ENCODE results near the gene CCSER2.
A peak's percentile ranks its signal among the peaks of the same experiment; 100 is the strongest.

The CCSER2 gene

DNA sequence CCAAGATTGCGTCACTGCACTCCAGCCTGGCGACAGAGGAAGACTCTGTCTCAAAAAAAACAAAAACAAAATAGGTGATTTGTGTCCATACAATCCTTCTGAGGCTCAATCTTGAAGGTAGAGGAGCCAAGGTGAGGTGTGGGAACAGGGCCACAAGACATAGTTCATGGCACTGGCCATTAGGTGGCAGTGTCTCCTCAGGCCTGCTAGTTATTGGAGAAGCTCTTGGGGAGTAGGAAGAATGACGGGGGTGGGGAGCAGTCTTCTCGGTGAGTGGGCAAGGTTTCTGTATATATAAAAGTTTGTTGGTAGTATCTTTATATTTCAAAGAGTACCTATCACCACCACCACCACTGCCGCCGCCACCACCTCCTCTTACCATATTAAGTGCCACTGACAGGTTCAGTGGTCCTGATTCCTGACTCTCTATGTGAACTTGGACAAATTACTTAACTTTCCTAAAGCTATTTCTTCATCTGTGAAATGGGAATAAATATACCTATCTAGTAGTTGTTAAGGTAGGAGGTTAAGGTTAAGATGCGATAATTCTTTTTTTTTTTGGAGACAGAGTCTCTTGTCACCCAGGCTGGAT is 24.0 kb downstream of the CCSER2 start:
- no peak for FAIRE-seq

DNA sequence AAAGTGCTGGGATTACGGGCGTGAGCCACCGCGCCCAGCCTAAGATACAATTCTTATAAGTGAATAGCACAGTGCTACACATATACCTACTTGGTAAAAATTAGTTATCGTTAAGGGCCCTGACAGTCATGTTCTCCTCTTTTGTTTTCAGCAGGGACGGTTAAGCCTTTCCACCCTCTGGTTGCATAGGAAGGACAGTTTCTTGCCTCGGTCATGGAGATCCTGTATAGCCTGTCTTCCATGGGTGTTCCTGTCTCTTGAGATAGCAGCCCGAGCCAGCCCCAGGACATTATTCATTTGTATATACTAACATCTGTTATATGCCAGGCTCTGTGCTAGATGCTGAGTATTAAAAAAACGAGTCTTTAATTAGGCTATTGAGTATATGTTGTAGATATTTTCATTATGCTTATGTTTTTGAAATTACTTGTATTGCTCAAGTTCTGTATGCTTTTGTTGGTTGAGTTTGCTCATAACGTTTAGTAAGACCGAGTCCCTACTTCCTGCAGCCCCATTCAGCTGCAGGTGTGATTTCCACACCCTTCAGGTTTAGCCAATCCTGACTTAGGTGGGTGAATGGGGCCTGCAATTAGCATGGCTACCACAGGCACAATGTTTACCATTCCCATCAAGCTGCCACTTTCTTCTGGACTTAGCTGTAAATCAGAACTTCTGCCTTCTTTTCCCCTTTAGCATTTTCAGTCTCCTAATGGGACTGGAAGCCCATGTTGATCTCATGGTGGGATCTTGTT is 24.8 kb downstream of the CCSER2 start:
- FAIRE-seq, result no peak

DNA sequence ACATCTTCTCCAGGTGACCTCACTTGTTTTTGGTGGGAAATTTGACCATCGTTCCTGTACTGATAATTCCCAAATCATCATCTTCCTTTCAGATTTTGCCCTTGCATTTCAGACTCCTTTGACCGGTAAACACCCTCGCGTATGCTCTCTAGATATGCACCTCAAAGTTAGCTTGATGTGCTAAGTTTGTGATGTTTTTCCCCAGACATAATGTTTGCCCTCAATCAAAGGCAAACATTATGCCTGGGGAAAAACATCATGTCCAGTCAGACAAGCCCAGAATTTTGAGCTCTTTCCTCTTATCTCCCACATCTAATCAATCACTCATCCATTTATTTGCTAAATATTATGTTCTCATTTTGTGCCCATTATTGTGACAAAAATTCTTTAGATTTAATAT is 26.2 kb downstream of the CCSER2 start:
- FAIRE-seq, result no peak

DNA sequence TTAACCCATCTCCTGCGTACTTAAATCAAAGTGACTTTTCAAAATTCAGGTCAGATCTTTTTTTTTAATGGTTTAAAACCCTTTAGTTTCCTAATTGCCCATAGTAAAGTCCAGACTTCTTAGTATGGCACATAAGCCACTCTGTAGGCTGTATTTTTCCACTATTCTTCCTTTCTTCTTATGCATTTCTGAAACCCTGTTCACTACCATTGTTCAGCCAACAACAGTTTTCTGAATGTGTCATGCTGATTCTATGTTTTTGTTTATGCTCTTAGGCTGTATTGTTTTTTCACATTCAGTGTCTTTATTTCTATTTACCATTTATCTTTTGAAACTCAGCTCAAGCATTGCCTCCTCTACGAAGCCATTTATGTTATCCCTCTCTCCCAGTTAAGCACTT is 26.7 kb downstream of the CCSER2 start:
- FAIRE-seq, result no peak

DNA sequence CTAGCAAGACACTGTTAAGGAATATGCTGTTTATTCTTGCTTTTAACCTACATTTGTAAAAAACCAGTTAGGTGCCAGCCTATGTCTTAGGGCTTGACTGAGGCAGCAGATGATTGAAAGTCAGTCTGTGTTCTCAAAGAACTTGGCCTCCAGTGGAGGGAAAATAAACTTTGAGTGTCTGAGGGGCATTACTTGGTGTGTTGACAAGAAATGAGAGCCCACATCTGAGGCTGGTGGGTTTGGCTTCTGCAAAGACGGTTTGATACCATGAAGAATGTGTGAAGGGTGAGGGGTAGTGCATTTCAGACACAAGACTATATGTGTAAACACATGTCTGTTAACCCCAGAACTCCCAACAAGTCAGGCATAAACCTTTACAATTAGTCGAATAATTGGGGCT is 28.5 kb downstream of the CCSER2 start:
- FAIRE-seq, result no peak

DNA sequence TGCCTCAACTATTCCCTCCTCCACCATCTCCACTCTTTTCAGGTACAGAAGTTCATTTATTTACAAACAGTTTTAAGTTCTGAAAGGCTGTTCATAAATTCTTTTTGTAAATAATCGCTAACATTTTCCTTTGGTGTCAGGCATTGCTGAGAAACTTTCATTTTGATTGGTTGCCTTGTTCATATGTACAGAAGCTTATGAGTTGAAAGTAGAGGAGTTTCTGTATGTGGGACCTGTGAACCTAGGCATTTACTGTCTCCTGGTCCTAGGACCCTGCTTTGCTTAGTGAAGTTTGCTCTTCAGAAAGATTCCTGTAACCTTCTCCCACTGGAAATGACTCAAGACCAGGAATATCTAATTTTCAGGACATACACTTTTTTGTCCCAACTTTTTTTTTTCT is 30.4 kb downstream of the CCSER2 start:
- FAIRE-seq, result no peak

DNA sequence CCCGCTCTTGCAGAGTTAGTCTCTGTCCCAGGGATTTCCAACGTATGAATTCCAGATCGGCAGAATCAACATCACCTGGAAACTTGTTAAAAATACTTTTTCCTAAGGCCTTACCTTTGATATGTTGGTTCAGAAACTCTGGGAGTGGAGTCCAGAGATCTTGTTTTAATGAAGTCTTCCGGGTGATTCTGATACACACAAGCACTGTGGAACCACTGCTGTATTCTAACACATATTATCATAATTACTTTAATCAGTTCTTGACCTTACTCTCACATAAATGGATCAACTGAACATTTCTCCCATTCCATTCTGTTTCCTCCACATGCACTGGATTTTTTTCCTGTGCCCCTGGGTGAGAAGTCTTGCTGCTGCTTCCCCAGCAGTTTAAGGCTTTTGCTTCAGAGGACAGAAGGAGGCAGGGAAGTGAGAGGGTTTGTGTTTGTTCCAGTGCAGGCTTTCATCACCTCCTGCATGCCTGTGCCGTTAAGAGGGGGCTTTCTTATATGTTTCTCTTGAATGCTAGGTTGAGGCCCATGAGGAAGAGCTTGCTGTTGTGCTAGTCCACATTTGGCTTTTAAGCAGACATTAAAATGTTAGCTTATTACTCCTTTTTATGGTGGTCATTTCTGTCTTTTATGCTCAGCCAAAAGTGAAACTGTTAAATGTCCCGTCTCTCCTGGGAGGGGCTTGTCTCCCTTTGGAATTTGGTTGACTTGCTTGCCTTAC is 32.4 kb downstream of the CCSER2 start:
- FAIRE-seq, result no peak

DNA sequence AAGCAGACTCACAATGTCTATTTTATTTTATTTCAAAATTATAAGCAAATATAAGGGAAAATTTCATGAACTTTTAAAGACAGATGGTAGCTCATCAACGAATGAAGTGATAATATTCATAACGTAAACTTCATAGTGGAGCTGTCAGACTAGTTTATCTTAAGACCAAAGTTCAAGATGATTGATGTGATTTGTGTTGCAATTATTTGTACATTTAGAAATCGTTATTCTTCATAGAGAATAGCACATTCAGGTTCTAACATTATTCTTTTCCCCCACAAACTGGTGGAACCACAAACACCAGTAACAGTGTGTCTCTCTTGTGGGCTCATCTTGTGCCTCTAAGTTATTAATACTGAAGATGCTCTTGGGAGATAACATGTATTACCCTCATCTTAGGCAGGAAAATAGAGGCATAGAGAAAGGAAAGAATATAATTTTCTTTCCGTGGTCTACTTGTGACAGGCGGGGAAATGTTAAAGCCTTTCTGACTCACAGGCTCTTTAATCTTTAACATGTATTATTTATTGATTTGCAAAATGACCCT is 37.0 kb downstream of the CCSER2 start:
- no peak for FAIRE-seq

DNA sequence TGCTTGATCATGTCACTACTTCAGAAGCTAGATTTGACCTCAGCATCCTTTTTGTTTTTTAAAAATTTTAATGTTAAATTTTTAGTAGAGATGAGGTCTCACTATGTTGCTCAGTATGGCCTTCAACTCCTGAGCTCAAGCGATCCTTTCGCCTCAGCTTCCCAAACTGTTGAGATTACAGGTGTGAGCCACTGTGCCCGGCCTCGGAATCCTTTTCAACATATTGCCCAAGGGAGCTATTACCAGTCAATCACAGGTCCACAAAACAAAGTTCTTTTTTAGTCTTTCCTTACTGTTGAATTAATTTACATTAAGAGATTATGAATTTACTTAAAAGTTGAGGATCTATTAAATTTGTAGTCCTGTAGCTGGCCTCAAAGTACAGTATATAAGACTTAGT is 37.7 kb downstream of the CCSER2 start:
- no peak for FAIRE-seq

DNA sequence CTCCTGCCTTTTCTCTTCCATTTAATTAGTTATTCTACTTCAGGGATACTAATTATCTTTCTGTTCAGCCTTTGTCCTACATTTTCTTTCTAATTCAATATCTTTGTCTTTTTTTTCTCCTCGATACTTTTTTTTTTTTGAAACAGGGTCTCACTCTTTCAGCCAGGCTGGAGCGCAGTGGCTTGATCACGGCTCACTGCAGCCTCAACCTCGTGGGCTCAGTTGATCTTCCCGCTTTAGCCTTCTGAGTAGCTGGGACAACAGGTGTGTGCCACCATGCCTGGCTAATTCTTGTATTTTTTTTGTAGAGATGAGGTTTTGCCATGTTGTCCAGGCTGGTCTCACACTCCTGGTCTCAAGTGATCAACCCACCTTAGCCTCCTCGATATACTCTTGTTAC is 38.9 kb downstream of the CCSER2 start:
- no peak for FAIRE-seq

DNA sequence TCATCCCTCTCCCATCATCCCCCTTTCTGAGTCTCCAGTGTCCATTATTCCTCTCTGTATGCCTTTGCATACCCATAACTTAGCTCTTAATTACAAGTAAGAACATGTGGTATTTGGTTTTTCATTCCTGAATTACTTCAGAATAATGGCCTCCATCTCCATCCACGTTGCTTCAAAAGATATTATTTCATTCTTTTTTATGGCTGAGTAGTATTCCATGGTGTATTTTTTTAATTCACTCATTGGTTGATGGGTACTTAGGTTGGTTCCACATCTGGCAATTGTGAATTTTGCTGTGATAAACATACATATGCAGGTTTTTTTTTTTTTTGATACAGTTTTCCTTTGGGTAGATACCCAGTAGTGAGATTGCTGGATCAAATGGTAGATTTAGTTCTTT is 40.4 kb downstream of the CCSER2 start:
- FAIRE-seq, result no peak

DNA sequence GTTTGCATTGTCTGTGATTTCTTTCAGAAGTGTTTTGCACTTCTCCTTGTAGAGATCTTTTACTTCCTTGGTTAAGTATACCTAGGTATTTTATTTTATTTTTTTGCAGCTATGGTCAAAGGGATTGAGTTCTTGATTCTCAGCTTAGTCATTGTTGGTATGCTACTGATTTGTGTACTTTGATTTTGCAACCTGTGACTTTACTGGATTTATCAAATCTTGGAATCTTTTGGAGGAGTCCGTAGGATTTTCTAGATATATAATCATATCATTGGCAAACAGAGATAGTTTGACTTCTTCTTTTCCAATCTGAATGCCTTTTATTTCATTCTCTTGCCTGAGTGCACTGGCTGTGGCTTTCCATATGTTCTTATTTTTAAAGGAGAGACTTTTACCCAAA is 41.9 kb downstream of the CCSER2 start:
- FAIRE-seq, result no peak

DNA sequence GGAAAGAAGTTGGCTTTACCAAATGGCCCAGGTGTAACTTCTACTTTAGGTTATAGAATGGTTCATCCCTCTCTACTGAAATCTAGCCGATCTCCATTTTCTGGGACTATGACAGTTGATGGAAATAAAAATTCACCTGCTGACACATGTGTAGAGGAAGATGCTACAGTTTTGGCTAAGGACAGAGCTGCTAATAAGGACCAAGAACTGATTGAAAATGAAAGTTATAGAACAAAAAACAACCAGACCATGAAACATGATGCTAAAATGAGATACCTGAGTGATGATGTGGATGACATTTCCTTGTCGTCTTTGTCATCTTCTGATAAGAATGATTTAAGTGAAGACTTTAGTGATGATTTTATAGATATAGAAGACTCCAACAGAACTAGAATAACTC is 43.6 kb downstream of the CCSER2 start:
- no peak for FAIRE-seq

DNA sequence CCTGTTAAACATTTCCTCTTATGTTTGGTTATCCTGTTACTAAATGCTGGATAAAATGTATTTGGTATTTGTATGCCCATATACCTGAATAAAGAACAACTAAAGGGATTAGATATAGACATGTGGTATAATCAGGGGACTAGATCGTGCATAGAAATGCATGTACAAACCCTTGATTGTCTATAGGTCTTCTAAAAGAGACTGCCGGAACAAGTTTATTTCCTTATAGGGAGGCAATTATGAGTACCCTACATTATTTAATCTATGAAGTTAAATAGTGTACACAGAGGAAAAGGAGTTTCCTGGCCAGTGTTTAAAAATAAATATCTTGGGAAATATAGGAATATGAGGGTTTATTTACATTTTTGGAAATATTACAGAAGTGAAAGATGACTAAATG is 44.6 kb downstream of the CCSER2 start:
- FAIRE-seq, result no peak

DNA sequence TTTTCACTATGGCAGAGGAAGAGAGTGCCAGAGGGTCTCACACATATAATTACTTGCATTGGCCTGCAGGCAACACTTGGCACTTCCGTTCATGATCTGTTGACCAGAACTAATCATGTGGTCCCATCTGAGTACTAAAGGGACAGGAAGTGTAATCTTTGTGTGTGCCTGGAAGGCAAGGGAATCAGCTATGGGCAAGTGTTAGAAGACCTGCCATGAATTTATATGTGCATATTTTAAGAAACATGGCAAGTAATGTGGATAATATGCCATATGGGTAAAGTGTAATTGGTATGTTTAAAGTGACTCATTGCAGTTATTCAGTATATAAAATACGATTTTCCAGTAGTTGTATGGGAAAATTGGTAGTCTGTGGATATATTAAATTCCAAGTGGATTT is 46.1 kb downstream of the CCSER2 start:
- FAIRE-seq, result no peak

DNA sequence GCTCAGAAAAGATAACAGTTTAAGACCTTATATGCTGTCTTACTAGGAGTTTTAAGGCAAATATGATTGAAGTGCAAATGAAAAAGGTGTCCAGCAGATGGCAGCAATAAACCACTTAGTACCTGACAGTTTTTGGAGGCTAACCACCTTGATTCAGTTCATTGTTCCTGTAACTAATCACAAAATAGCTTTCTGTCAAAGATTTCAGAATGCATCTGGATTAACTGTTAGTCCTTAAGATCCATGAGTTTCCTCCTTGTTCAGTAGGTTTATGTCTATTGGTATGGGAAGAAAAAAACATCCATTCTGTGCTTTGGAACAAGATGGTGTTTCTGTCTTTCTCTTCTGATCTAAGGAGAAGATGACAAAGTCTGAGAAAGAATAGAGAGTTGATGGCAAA is 46.6 kb downstream of the CCSER2 start:
- FAIRE-seq, result peak; percentile 78

DNA sequence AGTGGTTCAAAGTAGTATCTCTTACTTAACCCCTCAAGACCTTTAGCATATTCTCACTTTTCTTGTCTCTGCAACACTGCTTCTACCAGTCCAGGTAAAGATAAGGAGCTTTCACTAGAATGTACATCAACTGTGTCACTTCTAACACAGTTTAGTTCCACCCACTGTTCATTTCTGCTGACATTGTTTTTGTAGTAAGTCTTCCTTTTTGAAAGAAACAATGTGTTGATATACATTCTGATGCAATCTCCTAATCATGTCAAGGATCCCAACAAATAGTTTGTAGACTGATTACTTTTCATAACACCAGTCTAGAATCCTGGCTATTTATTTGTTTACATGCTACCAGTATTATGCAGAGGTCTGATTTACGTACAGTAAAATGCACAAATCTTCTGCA is 47.5 kb downstream of the CCSER2 start:
- no peak for FAIRE-seq

DNA sequence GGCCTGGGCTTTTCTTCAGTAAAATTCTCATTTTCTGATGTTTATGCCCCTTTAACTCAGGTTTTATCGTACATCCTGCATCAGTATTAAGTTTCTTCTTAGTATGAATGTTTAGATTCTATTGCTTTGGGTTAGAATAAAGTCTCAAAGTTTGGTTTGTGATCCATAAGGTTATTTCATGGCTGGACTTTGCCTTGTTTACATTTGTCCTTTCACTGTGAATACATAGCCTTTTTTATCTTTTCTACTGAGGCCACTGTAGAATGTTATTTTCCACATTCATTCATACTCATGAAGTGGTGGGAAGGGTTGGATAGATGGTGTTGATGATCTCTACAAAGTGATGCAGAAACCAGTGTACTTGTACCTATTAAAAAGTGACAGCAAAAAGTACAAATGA is 59.8 kb downstream of the CCSER2 start:
- no peak for FAIRE-seq

DNA sequence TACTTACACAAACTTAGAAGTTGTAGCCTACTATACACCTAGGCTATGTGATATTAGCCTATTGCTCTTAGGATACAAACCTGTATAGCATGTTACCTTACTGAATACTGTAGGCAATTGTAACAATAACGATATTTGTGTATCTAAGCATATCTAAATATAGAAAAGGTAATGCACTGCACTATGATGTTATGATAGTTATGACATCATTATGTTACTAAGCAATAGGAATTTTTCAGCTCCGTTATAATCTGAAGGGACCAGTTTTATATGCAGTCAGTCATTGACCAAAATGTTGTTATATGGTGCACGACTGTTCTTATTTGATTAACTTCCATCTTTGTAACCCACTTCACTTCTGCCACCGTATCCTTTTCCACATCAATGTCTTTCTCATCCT is 62.0 kb downstream of the CCSER2 start:
- FAIRE-seq, result no peak

DNA sequence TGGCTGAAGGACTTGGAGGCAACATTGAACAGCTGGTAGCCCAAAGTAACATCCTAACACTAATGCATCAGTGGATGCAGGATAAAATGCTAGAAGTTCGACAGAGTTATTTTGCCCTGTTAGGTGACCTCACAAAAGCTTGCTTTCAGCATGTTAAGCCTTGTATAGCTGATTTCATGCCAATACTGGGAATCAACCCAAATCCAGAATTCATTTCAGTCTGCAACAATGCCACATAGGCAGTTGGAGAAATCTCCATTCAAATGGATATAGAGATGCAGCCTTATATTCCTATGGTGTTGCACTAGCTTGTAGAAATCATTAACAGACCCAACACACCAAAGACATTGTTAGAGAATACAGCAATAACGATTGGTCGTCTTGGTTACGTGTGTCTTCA is 62.9 kb downstream of the CCSER2 start:
- FAIRE-seq, result no peak

DNA sequence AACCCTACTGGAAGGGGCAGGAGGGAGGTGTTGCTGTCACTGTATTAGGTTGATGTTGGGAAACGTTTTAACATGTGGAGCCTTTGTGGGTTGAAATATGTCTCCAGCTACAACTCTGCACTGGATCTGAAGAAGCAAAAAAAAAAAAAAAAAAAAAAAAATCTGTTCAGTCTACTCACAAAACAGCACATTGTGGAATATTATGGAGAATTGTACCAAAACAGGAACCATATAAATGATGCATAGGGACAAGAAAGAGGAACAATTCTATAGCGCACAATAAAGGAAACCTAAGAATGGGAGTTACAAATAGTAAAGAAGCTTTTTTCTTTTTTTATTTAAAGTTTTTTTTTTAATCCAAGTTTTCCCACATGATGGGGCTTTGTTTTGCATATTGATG is 63.8 kb downstream of the CCSER2 start:
- no peak for FAIRE-seq

DNA sequence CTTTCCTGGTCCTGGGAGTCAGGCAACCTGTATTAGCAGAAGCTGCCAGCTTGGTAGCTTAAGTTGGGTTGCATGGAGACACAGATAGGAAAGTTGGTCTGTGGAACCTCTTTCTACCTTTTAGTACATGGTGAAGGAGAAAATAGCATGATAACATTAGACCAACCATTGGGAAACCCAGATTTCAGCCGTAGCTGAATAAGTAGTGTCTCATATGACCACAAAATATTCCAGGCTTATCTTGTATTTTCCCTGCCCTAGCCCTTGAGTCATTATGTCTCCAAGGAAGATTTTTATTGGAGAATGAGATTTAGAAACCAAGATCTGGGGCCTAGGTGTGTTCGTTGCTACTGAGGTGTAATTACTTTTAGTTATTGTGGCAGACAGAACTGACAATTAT is 67.2 kb downstream of the CCSER2 start:
- FAIRE-seq, result no peak

DNA sequence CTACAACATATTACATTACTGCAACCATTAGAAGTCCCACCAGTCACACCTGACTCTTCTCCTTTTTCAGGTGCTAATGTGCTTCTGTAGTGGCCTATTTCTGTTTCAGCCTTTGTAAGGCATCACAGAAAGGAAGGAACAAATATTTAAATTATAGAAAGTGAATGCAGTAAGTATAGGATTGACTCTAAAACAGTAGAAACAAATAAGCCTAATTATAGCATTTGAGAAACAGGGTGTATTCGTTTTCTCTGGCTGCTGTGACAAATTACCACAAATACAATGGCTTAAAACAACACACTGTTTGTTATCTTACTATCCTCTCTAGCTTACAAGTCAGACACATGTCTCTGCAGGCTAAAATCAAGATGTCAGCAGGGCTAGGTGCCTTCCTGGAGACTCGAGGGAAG is 69.4 kb downstream of the CCSER2 start:
- FAIRE-seq, result no peak

DNA sequence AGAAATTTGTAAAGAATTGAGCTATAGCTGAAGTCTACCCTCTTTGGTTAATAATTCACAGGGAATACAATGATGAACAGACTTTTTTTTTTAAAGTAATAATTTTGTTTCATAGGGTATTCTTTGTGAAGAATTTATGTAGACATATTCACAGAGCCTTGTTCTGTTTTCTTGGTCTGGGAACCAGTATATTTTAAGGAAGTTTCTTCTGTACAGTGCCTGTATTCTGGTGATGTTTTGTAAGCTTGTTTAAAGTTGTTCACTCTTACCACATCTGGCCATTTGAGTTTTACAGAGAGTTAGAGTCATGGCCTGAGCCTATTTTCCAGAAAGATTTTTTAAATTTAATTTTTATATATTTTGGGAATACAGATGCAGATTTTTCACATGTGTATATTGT is 70.3 kb downstream of the CCSER2 start:
- FAIRE-seq, result no peak
